ENCODE measurements around the gene PIH1D1. TPM values are rescaled to one million over a fixed set of nuclear protein-coding genes. Genes with fewer than 3 reads are reported as not detected.

PIH1D1 gene
- total and polyA plus RNA-seq, 4 experiments from 2014 or later = 87.2 to 186 (median 151) TPM

- peaks cover 56% of the 10 kb centered on the region for H3K4me1 ChIP-seq (ENCODE audit: insufficient read depth, low read length)
- peak overlapping the region; percentile 8 to 19 for H3K4me3 ChIP-seq (ENCODE audit: low read length in 2 of 2)
- H3K36me3 Mint-ChIP-seq = no peaks in the 10 kb centered on the region
- POLR2A ChIA-PET (ENCODE audit: partially characterized antibody) = interaction anchor here (0.9 to 2.4 kb wide), 4 partner anchors 12 to 19 kb away, joined by 3 to 10 read pairs (median 3); no protein-coding TSS in a partner anchor
- peaks cover 39 to 91% (median 62%) of the 10 kb centered on the region in 4 donors for H3K4me1 Mint-ChIP-seq
- H3K27me3 Mint-ChIP-seq = peaks cover 71 to 81% of the 10 kb centered on the region in 2 donors
- peaks cover 77% of the 10 kb centered on the region for H3K27me3 ChIP-seq (ENCODE audit: insufficient read depth, low read length)
- no peak overlapping the region for H3K27ac ChIP-seq (ENCODE audit: low read depth, low read length)
- peak; percentile 38 to 58 (median 51) for DNase-seq
- intact Hi-C loops (cut with micrococcal nuclease) = no loop called here
- H3K9me3 Mint-ChIP-seq = peaks cover 0 to 3% (median 0%) of the 10 kb centered on the region in 8 donors
- H3K27ac Mint-ChIP-seq = peak overlapping the region in 5 of 7 donors; percentile 12 to 57 (median 52)
- no peaks in the 10 kb centered on the region for H3K36me3 ChIP-seq (ENCODE audit: insufficient read depth, low read length)
- CTCF ChIA-PET (ENCODE audit: partially characterized antibody) = interaction anchor here (0.7 to 2.2 kb wide), 2 partner anchors 32 to 46 kb away, joined by 3 to 7 read pairs; no protein-coding TSS in a partner anchor
- no peaks in the 10 kb centered on the region for H3K9me3 ChIP-seq (ENCODE audit: control insufficient read depth in 1 of 2, low read length in 2 of 2)
- H3K4me3 Mint-ChIP-seq = peak overlapping the region; percentile 26 to 88 (median 77)
Measured at GRCh38 chr19:49423985-49424303, 27.7 kb downstream of the PIH1D1 start.

- Mint-ChIP-seq H3K36me3 (no peaks in the 10 kb centered on the region), H3K4me1 (peaks cover 35 to 84% (median 59%) of the 10 kb centered on the region in 4 donors), H3K27ac (peak within 1 kb of the TSS; percentile 48 to 89 (median 76)), H3K27me3 (peaks cover 72 to 81% of the 10 kb centered on the region in 2 donors), H3K4me3 (peak within 1 kb of the TSS; percentile 75 to 94 (median 85)), H3K9me3 (peaks cover 0 to 3% (median 0%) of the 10 kb centered on the region in 8 donors)
- H3K9me3 ChIP-seq (ENCODE audit: control insufficient read depth in 1 of 2, low read length in 2 of 2) = no peaks in the 10 kb centered on the region
- H3K4me1 ChIP-seq (ENCODE audit: insufficient read depth, low read length) = peaks cover 52% of the 10 kb centered on the region
- peaks cover 71% of the 10 kb centered on the region for H3K27me3 ChIP-seq (ENCODE audit: insufficient read depth, low read length)
- ChIA-PET POLR2A (ENCODE audit: partially characterized antibody) (interaction anchor here (0.9 to 2.4 kb wide), 6 partner anchors 12 to 26 kb away, joined by 3 to 10 read pairs (median 3); no protein-coding TSS in a partner anchor), CTCF (ENCODE audit: partially characterized antibody) (interaction anchor here (0.7 to 2.2 kb wide), 2 partner anchors 32 to 46 kb away, joined by 3 to 7 read pairs; no protein-coding TSS in a partner anchor)
- peak within 1 kb of the TSS; percentile 23 to 47 for H3K4me3 ChIP-seq (ENCODE audit: low read length in 2 of 2)
- intact Hi-C loops (cut with micrococcal nuclease) = no loop called here
- H3K36me3 ChIP-seq (ENCODE audit: insufficient read depth, low read length) = no peaks in the 10 kb centered on the region
- no peak within 1 kb of the TSS for H3K27ac ChIP-seq (ENCODE audit: low read depth, low read length)
- no peak for DNase-seq
Measured at GRCh38 chr19:49423071-49423984, 28.3 kb downstream of the PIH1D1 start, which contains the start of gene PTH2. Gene PTH2, minus strand, starts transcription at chr19:49423441. Its CDS starts 102 bp downstream, at chr19:49423339.

- Mint-ChIP-seq H3K4me3 (peak overlapping the region; percentile 75 to 94 (median 85)), H3K27ac (peak overlapping the region; percentile 12 to 89 (median 76)), H3K27me3 (peaks cover 69 to 75% of the 10 kb centered on the region in 2 donors), H3K4me1 (peaks cover 32 to 77% (median 53%) of the 10 kb centered on the region in 4 donors), H3K36me3 (no peaks in the 10 kb centered on the region), H3K9me3 (peaks cover 0 to 3% (median 0%) of the 10 kb centered on the region in 8 donors)
- no peaks in the 10 kb centered on the region for H3K36me3 ChIP-seq (ENCODE audit: insufficient read depth, low read length)
- peak; percentile 48 to 56 (median 54) for DNase-seq
- peaks cover 44% of the 10 kb centered on the region for H3K4me1 ChIP-seq (ENCODE audit: insufficient read depth, low read length)
- ChIA-PET CTCF (ENCODE audit: partially characterized antibody) (interaction anchor here (0.7 kb wide), 1 partner anchor 14 kb away, joined by 3 read pairs; no protein-coding TSS in a partner anchor), POLR2A (ENCODE audit: partially characterized antibody) (interaction anchor here (0.9 to 2.9 kb wide), 4 partner anchors 13 to 89 kb away, joined by 3 to 17 read pairs (median 5); no protein-coding TSS in a partner anchor)
- peaks cover 64% of the 10 kb centered on the region for H3K27me3 ChIP-seq (ENCODE audit: insufficient read depth, low read length)
- intact Hi-C loops (cut with micrococcal nuclease) = no loop called here
- H3K4me3 ChIP-seq (ENCODE audit: low read length in 2 of 2) = peak overlapping the region; percentile 23 to 47
- no peak overlapping the region for H3K27ac ChIP-seq (ENCODE audit: low read depth, low read length)
- no peaks in the 10 kb centered on the region for H3K9me3 ChIP-seq (ENCODE audit: control insufficient read depth in 1 of 2, low read length in 2 of 2)
Measured at GRCh38 chr19:49422407-49423070, 29.1 kb downstream of the PIH1D1 start.

DNA sequence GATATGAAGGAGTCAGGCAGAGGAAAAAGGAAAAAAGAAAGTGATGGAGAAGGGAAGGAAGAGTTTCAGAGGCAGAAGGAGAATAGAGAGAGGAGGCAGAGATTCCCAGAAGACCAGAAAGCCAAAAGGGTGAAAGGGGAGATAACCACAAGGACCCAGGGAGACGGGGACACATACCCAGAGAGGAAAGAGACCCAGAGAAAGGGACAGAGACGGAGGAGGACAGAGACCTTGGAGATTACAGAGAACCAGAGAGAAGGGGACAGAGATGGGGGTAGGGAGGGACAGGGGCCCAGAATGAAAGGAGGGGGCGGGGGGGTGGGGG, 29.8 kb downstream of the PIH1D1 start:
- peak overlapping the region in 3 of 7 donors; percentile 64 to 79 (median 67) for H3K27ac Mint-ChIP-seq
- DNase-seq = no peak
- H3K27ac ChIP-seq (ENCODE audit: low read depth, low read length) = no peak overlapping the region
- no peak overlapping the region for H3K4me3 ChIP-seq (ENCODE audit: low read length in 2 of 2)
- ChIA-PET CTCF (ENCODE audit: partially characterized antibody) (interaction anchor here (0.7 kb wide), 1 partner anchor 15 kb away, joined by 3 read pairs; no protein-coding TSS in a partner anchor), POLR2A (ENCODE audit: partially characterized antibody) (interaction anchor here (1.2 to 2.9 kb wide), 5 partner anchors 10 to 88 kb away, joined by 3 to 17 read pairs (median 7); no protein-coding TSS in a partner anchor)
- H3K4me3 Mint-ChIP-seq = peak overlapping the region in 7 of 8 donors; percentile 49 to 87 (median 57)
- H3K9me3 Mint-ChIP-seq = peaks cover 0 to 3% (median 0%) of the 10 kb centered on the region in 8 donors
- peaks cover 30 to 71% (median 48%) of the 10 kb centered on the region in 4 donors for H3K4me1 Mint-ChIP-seq
- H3K9me3 ChIP-seq (ENCODE audit: control insufficient read depth in 1 of 2, low read length in 2 of 2) = no peaks in the 10 kb centered on the region
- no peaks in the 10 kb centered on the region for H3K36me3 Mint-ChIP-seq
- H3K27me3 Mint-ChIP-seq = peaks cover 66 to 69% of the 10 kb centered on the region in 2 donors
- peaks cover 44% of the 10 kb centered on the region for H3K4me1 ChIP-seq (ENCODE audit: insufficient read depth, low read length)
- intact Hi-C loops (cut with micrococcal nuclease) = loop anchor here (1.0 kb wide), 1 partner anchor 21 kb away; no protein-coding TSS in a partner anchor
- H3K27me3 ChIP-seq (ENCODE audit: insufficient read depth, low read length) = peaks cover 59% of the 10 kb centered on the region
- no peaks in the 10 kb centered on the region for H3K36me3 ChIP-seq (ENCODE audit: insufficient read depth, low read length)

DNA sequence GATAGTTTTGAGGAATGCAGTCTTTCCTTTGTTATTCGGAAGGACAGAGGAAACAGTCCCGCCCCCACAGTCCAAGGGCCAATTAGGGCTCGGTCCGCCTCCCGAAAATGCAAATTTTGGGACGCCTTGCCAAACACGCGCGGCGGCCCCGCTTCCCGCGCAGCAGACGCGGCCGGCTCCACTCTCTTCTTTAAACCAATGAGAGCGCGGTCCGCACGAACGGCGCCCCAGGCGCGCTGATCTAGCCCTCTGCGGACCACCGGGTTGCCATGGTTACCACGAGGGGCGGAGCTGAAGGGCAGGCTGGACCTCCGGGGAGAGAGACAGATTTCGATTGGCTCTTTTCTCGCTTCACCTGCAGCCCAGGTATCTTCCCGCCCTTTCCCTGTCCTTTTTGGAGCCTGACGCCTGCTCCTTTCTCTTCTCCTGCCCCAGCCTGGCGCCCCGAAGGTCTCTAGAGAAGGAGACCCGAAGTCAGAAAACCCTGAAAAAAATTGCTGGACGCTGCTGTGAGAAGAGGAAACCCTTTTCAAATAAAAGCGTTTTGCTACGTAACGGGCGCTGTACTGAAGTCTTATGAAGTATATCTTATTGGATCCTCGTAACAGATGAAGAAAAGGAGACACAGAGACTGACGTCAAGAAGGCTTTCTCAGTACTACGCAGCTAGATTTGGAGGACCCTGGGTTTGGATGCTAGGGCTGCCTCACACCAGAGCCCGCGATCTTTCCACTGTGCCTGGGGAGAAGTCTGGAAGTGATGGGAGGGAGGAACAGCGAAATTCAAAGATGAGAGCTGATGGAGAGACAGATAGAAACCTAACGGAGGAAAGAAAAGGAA, 30.4 kb downstream of the PIH1D1 start:
- Mint-ChIP-seq H3K27me3 (peaks cover 60 to 64% of the 10 kb centered on the region in 2 donors), H3K9me3 (peaks cover 0 to 3% (median 0%) of the 10 kb centered on the region in 8 donors), H3K36me3 (no peaks in the 10 kb centered on the region), H3K27ac (peak overlapping the region in 2 of 7 donors; percentile 67 to 79), H3K4me3 (peak overlapping the region in 7 of 8 donors; percentile 49 to 87 (median 57)), H3K4me1 (peaks cover 28 to 65% (median 44%) of the 10 kb centered on the region in 4 donors)
- Histone ChIP-seq H3K27ac (ENCODE audit: low read depth, low read length) (no peak overlapping the region), H3K4me3 (ENCODE audit: low read length in 2 of 2) (no peak overlapping the region), H3K36me3 (ENCODE audit: insufficient read depth, low read length) (no peaks in the 10 kb centered on the region), H3K27me3 (ENCODE audit: insufficient read depth, low read length) (peaks cover 53% of the 10 kb centered on the region), H3K4me1 (ENCODE audit: insufficient read depth, low read length) (peaks cover 41% of the 10 kb centered on the region), H3K9me3 (ENCODE audit: control insufficient read depth in 1 of 2, low read length in 2 of 2) (no peaks in the 10 kb centered on the region)
- CTCF ChIA-PET (ENCODE audit: partially characterized antibody) = interaction anchor here (1.0 to 1.3 kb wide), 3 partner anchors 9 to 39 kb away, joined by 3 read pairs; no protein-coding TSS in a partner anchor
- intact Hi-C loops (cut with micrococcal nuclease) = loop anchor here (1.0 kb wide), 1 partner anchor 22 kb away; no protein-coding TSS in a partner anchor
- DNase-seq = peak in 1 of 5 donors; percentile 24
- POLR2A ChIA-PET (ENCODE audit: partially characterized antibody) = interaction anchor here (1.2 to 2.9 kb wide), 6 partner anchors 10 to 87 kb away, joined by 3 to 17 read pairs (median 6); no protein-coding TSS in a partner anchor

DNA sequence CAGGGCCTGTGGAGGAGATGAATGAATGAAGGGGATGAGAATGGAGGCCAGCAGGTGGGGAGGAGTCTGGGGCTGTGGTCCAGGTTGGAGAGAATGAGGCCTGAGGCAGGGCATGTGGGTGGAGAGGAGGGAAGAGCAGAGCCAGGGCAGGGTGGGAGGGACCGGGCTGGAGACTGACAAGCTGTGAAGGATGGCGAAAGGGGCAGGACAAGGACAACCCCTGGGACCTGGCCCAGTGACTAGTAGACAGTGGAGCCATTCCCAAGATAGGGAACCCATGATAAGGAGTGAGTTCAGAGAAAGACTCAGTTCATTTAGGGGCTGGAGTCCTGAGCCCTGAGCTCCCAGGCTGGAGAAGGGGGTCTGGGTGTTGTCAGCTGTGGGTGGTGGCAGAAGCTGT, 31.4 kb downstream of the PIH1D1 start:
- Histone ChIP-seq H3K36me3 (ENCODE audit: insufficient read depth, low read length) (no peaks in the 10 kb centered on the region), H3K9me3 (ENCODE audit: control insufficient read depth in 1 of 2, low read length in 2 of 2) (no peaks in the 10 kb centered on the region), H3K27me3 (ENCODE audit: insufficient read depth, low read length) (peaks cover 42% of the 10 kb centered on the region), H3K4me3 (ENCODE audit: low read length in 2 of 2) (no peak overlapping the region), H3K4me1 (ENCODE audit: insufficient read depth, low read length) (peaks cover 40% of the 10 kb centered on the region), H3K27ac (ENCODE audit: low read depth, low read length) (no peak overlapping the region)
- ChIA-PET POLR2A (ENCODE audit: partially characterized antibody) (interaction anchor here (0.7 to 2.9 kb wide), 3 partner anchors 11 to 16 kb away, joined by 4 to 17 read pairs (median 4); no protein-coding TSS in a partner anchor), CTCF (ENCODE audit: partially characterized antibody) (interaction anchor here (1.0 to 1.3 kb wide), 3 partner anchors 9 to 38 kb away, joined by 3 read pairs; no protein-coding TSS in a partner anchor)
- DNase-seq = no peak
- H3K27me3 Mint-ChIP-seq = peaks cover 52 to 53% of the 10 kb centered on the region in 2 donors
- H3K4me1 Mint-ChIP-seq = peaks cover 27 to 60% (median 39%) of the 10 kb centered on the region in 4 donors
- H3K9me3 Mint-ChIP-seq = peaks cover 0 to 3% (median 0%) of the 10 kb centered on the region in 8 donors
- H3K36me3 Mint-ChIP-seq = no peaks in the 10 kb centered on the region
- peak overlapping the region in 2 of 8 donors; percentile 54 to 63 for H3K4me3 Mint-ChIP-seq
- intact Hi-C loops (cut with micrococcal nuclease) = no loop called here
- H3K27ac Mint-ChIP-seq = peak overlapping the region in 2 of 7 donors; percentile 19 to 85
